SK-N-SH (cell line): ENCODE measurements around the gene TMEM87B. TPM values are rescaled to one million over a fixed set of nuclear protein-coding genes. Genes with fewer than 3 reads are reported as not detected.

Experiments
- CTCF ChIA-PET: fragments of 300-600, 350-600 bp; formaldehyde crosslinking; extraction: SDS; loops from one replicate; lab custom pipeline; 2021; lab: Yijun Ruan, JAX
- POLR2A ChIA-PET: fragments of 350-600 bp; sonication (Branson Sonifier 250); formaldehyde crosslinking; extraction: SDS; loops from one replicate; lab custom pipeline; 2020; ENCODE audit warnings: antibody characterized with exemption, inconsistent platforms; lab: Yijun Ruan, JAX
- DNase-seq: peaks from one replicate; pipeline ENCODE4 v3.0.0; 2012
- H2AFZ ChIP-seq: fragments of 200-600 bp; sonication (generic); 2 replicates; pipeline ENCODE4 v1.8.1; 2016; ENCODE audit warnings: antibody characterized with exemption, mild to moderate bottlenecking, low read depth
- H3F3A ChIP-seq: fragments of 200-600 bp; sonication (generic); replicated peaks from 2 replicates; pipeline ENCODE3; 2016; ENCODE audit warnings: antibody characterized with exemption, mild to moderate bottlenecking; ENCODE audit not compliant: insufficient read depth
- H3K27ac ChIP-seq, 2 experiments: fragments of 200-500 bp in 1 of 2; fragments of 200-600 bp in 1 of 2; sonication (Bioruptor generic) in 1 of 2; sonication (generic), shearing (Covaris generic) in 1 of 2; 2 replicates each; pipeline versions ENCODE4 v1.5.1 to v1.6.1; 2014 to 2016; ENCODE audit warnings: low read depth in 2 of 2, inconsistent platforms in 1 of 2, low read length in 1 of 2, mild to moderate bottlenecking in 1 of 2, mixed read lengths in 1 of 2
- H3K27me3 ChIP-seq: fragments of 200-600 bp; sonication (generic), shearing (Covaris generic); 2 replicates; pipeline ENCODE4 v1.6.1; 2016; ENCODE audit warnings: mixed run types; ENCODE audit not compliant: insufficient read depth
- H3K36me3 ChIP-seq, 2 experiments: fragments of 200-500 bp in 1 of 2; fragments of 200-600 bp in 1 of 2; sonication (Bioruptor generic) in 1 of 2; sonication (generic) in 1 of 2; replicated peaks in 1 of 2; 2 replicates each; pipeline versions ENCODE3 to v1.5.1; 2014 to 2016; ENCODE audit warnings: low read length in 1 of 2, mild to moderate bottlenecking in 1 of 2; ENCODE audit not compliant: insufficient read depth in 2 of 2, control insufficient read depth in 1 of 2
- H3K4me1 ChIP-seq, 2 experiments: fragments of 200-500 bp in 1 of 2; fragments of 200-600 bp in 1 of 2; sonication (Bioruptor generic) in 1 of 2; sonication (generic), shearing (Covaris generic) in 1 of 2; 2 replicates each; pipeline versions ENCODE4 v1.5.1 to v1.6.1; 2014 to 2016; ENCODE audit warnings: low read depth in 1 of 2, low read length in 1 of 2, mixed run types in 1 of 2; ENCODE audit not compliant: insufficient read depth in 2 of 2, control insufficient read depth in 1 of 2
- H3K4me2 ChIP-seq: fragments of 200-600 bp; sonication (generic), shearing (Covaris generic); 2 replicates; pipeline ENCODE4 v1.6.1; 2017; ENCODE audit warnings: mixed run types
- H3K4me3 ChIP-seq, 2 experiments: fragments of 200-500 bp in 1 of 2; fragments of 200-600 bp in 1 of 2; sonication (Bioruptor generic) in 1 of 2; sonication (generic), shearing (Covaris generic) in 1 of 2; 2 replicates each; pipeline versions ENCODE4 v1.5.1 to v1.8.1; 2014 to 2016; ENCODE audit warnings: low read depth in 2 of 2, inconsistent platforms in 1 of 2, low read length in 1 of 2, mild to moderate bottlenecking in 1 of 2, mixed read lengths in 1 of 2, moderate library complexity in 1 of 2
- H3K79me2 ChIP-seq: fragments of 200-600 bp; sonication (generic); 2 replicates; pipeline ENCODE4 v1.8.1; 2017; ENCODE audit warnings: mild to moderate bottlenecking; ENCODE audit not compliant: insufficient read depth
- H3K9ac ChIP-seq: fragments of 200-600 bp; sonication (generic); 2 replicates; pipeline ENCODE4 v1.6.1; 2017; ENCODE audit warnings: mixed run types
- H3K9me2 ChIP-seq: fragments of 200-600 bp; sonication (generic); 2 replicates; pipeline ENCODE4 v1.6.1; 2017; ENCODE audit warnings: mixed run types
- H3K9me3 ChIP-seq: fragments of 200-600 bp; sonication (generic); 2 replicates; pipeline ENCODE4 v1.6.1; 2017; ENCODE audit warnings: mixed run types, mild to moderate bottlenecking, moderate library complexity
- H4K20me1 ChIP-seq: fragments of 200-600 bp; sonication (generic); 2 replicates; pipeline ENCODE4 v1.6.1; 2017; ENCODE audit warnings: mild to moderate bottlenecking, mixed run types; ENCODE audit not compliant: insufficient read depth
- CHD2 ChIP-seq: fragments of 150-350 bp; IDR thresholded peaks from 2 replicates; pipeline ENCODE4 v1.6.1; 2018; ENCODE audit warnings: low read length; ENCODE audit not compliant: partially characterized antibody
- CTCF ChIP-seq: fragments of 200-600 bp; sonication (generic); IDR thresholded peaks from 2 replicates; pipeline ENCODE4 v1.6.1; 2017; ENCODE audit warnings: antibody characterized with exemption, mild to moderate bottlenecking, moderate library complexity
- ELF1 ChIP-seq: IDR thresholded peaks from 2 replicates; pipeline ENCODE4 v1.4.0; 2012
- EP300 ChIP-seq, 2 experiments: IDR thresholded peaks; 2 replicates each; pipeline versions ENCODE4 v1.4.0 to v1.6.1; 2012; ENCODE audit warnings: borderline replicate concordance in 1 of 2, low read depth in 1 of 2, low read length in 1 of 2
- EZH2phosphoT487 ChIP-seq: fragments of 200-600 bp; sonication (generic); IDR thresholded peaks from 2 replicates; pipeline ENCODE4 v1.6.1; 2017; ENCODE audit warnings: low read depth, mixed run types, mild to moderate bottlenecking, antibody characterized with exemption, moderate library complexity, borderline replicate concordance
- FOSL2 ChIP-seq: IDR thresholded peaks from 2 replicates; pipeline ENCODE4 v1.4.0; 2012; ENCODE audit warnings: low read depth, mild to moderate bottlenecking, moderate library complexity, borderline replicate concordance
- FOXJ3 ChIP-seq: sonication (generic); formaldehyde crosslinking; IDR thresholded peaks from 2 replicates; pipeline ENCODE4 v1.5.1; 2020; ENCODE audit warnings: mild to moderate bottlenecking, missing genetic modification reagents
- GABPA ChIP-seq: IDR thresholded peaks from 2 replicates; pipeline ENCODE4 v1.4.0; 2012; ENCODE audit warnings: low read depth, mild to moderate bottlenecking
- GATA2 ChIP-seq: sonication (generic); formaldehyde crosslinking; IDR thresholded peaks from 2 replicates; pipeline ENCODE4 v1.5.0; 2020; ENCODE audit warnings: mild to moderate bottlenecking, missing genetic modification reagents
- JUND ChIP-seq: IDR thresholded peaks from 2 replicates; pipeline ENCODE4 v1.4.0; 2012
- MAX ChIP-seq: IDR thresholded peaks from 2 replicates; pipeline ENCODE4 v1.4.0; 2012; ENCODE audit warnings: low read depth
- MEF2A ChIP-seq: IDR thresholded peaks from 2 replicates; pipeline ENCODE4 v1.4.0; 2012; ENCODE audit warnings: low read depth, borderline replicate concordance
- NFIC ChIP-seq: IDR thresholded peaks from 2 replicates; pipeline ENCODE4 v1.4.0; 2012; ENCODE audit warnings: borderline replicate concordance
- NRF1 ChIP-seq: IDR thresholded peaks from 2 replicates; pipeline ENCODE4 v1.6.1; 2012; ENCODE audit warnings: low read depth, mild to moderate bottlenecking, low read length
- PBX3 ChIP-seq: IDR thresholded peaks from 2 replicates; pipeline ENCODE4; 2012
- POLR2AphosphoS5 ChIP-seq: IDR thresholded peaks from 2 replicates; pipeline ENCODE4 v1.6.1; 2012; ENCODE audit warnings: low read depth, low read length
- RAD21 ChIP-seq: IDR thresholded peaks from 2 replicates; pipeline ENCODE4 v1.6.1; 2012; ENCODE audit warnings: mild to moderate bottlenecking, low read length
- RFX5 ChIP-seq: IDR thresholded peaks from 2 replicates; pipeline ENCODE4 v1.6.1; 2012; ENCODE audit warnings: mild to moderate bottlenecking, improper control_type of control experiment, low read length
- RXRA ChIP-seq: IDR thresholded peaks from 2 replicates; pipeline ENCODE4 v1.4.0; 2012; ENCODE audit warnings: low read depth, mild to moderate bottlenecking, borderline replicate concordance
- SIN3A ChIP-seq: IDR thresholded peaks from 2 replicates; pipeline ENCODE4 v1.6.1; 2012; ENCODE audit warnings: low read depth, mild to moderate bottlenecking, low read length, moderate library complexity, borderline replicate concordance
- SMC3 ChIP-seq: IDR thresholded peaks from 2 replicates; pipeline ENCODE4 v1.6.1; 2012; ENCODE audit warnings: low read depth, low read length, improper control_type of control experiment
- TAF1 ChIP-seq: IDR thresholded peaks from 2 replicates; pipeline ENCODE4 v1.6.1; 2012; ENCODE audit warnings: low read depth, mild to moderate bottlenecking, low read length, moderate library complexity, borderline replicate concordance
- TCF12 ChIP-seq: IDR thresholded peaks from 2 replicates; pipeline ENCODE4 v1.4.0; 2012
- TEAD4 ChIP-seq: IDR thresholded peaks from 2 replicates; pipeline ENCODE4 v1.4.0; 2012; ENCODE audit warnings: mild to moderate bottlenecking, borderline replicate concordance; ENCODE audit not compliant: insufficient read depth
- USF1 ChIP-seq: IDR thresholded peaks from 2 replicates; pipeline ENCODE4 v1.4.0; 2012; ENCODE audit warnings: low read depth, borderline replicate concordance
- USF2 ChIP-seq: fragments of 150-350 bp; IDR thresholded peaks from 2 replicates; pipeline ENCODE4 v1.6.1; 2017; ENCODE audit warnings: antibody characterized with exemption, low read length, low read depth, borderline replicate concordance
- YY1 ChIP-seq: IDR thresholded peaks from 2 replicates; pipeline ENCODE4 v1.4.0; 2012; ENCODE audit warnings: low read depth, mild to moderate bottlenecking
- ZBTB33 ChIP-seq: IDR thresholded peaks from 2 replicates; pipeline ENCODE4 v1.4.0; 2012; ENCODE audit warnings: low read depth, borderline replicate concordance
- WGBS: methylation state at CpG from one replicate; pipeline ENCODE4 v1.1.6; 2017; ENCODE audit warnings: low lambda C conversion rate; 5-methylcytosine and 5-hydroxymethylcytosine counted together
- polyA plus RNA-seq, 3 experiments: library from polyadenylated mRNA; depleted of rRNA; stranded (reverse); fragments of >200 nt; gene quantifications; 2 replicates each; pipeline ENCODE4 v1.2.3, GENCODE V29; 2012

TMEM87B gene
- polyA plus RNA-seq, 1 of the 3 experiments (the other 2 are of a cell fraction) = 7.9 TPM

- no peaks in the 10 kb centered on the region for H3K36me3 ChIP-seq
- H3K79me2 ChIP-seq = no peaks in the 10 kb centered on the region
- H3F3A ChIP-seq = peaks cover 29% of the 10 kb centered on the region
- ChIA-PET CTCF (interaction anchor here (1.9 kb wide), 2 partner anchors 19 to 129 kb away, joined by 5 to 11 read pairs; no protein-coding TSS in a partner anchor), POLR2A (no interaction called here)
- no peaks in the 10 kb centered on the region; the same call in 1 of the 2 replicates for H4K20me1 ChIP-seq
- peaks cover 11 to 26% of the 10 kb centered on the region in 2 experiments; a peak in 3 of 4 replicates for H3K4me1 ChIP-seq
- no peaks in the 10 kb centered on the region for H3K9me2 ChIP-seq
- H3K9me3 ChIP-seq = no peaks in the 10 kb centered on the region
- H3K9ac ChIP-seq = no peak overlapping the region
- no peak overlapping the region for H3K4me2 ChIP-seq
- no peak overlapping the region for H3K4me3 ChIP-seq
- H3K27me3 ChIP-seq = no peaks in the 10 kb centered on the region
- WGBS = 40% methylated on average over 2 of the region's 2 CpGs
- no peak for DNase-seq
- H2AFZ ChIP-seq = no peak overlapping the region
- H3K27ac ChIP-seq = peak overlapping the region in 1 of 2 experiments; percentile 19; a peak in 1 of 4 replicates
- TF ChIP-seq RAD21 (no peak), RFX5 (no peak), EZH2phosphoT487 (no peak), FOXJ3 (CRISPR knock-in tag) (no peak), NFIC (peak; percentile 73; the same call in 1 of the 2 replicates), GATA2 (no peak), TEAD4 (no peak), PBX3 (peak; percentile 56), POLR2AphosphoS5 (no peak), GABPA (no peak), SIN3A (no peak), YY1 (no peak), MEF2A (no peak), ELF1 (no peak), EP300 (IDR thresholded peaks at IDR 0.05; ENCODE audit: borderline replicate concordance in 1 of 2, low read depth in 1 of 2, low read length in 1 of 2) (no peak), JUND (peak; percentile 65), TAF1 (no peak), USF2 (no peak), RXRA (no peak), MAX (no peak), FOSL2 (0 out of 2 replicates have a peak, but pooled peaks have one; percentile 17), ZBTB33 (no peak), USF1 (no peak), CHD2 (no peak), TCF12 (peak; percentile 53; the same call in 1 of the 2 replicates), CTCF (no peak), SMC3 (no peak), NRF1 (no peak)
These were observed 25.9 kb upstream of the TMEM87B start for GRCh38 chr2:112029164-112029563.
